Germinal center (tissue), 1 donor: Measurements from ENCODE around the gene DLX3.
A peak's percentile ranks its signal among the peaks of the same experiment; 100 is the strongest.

ENCODE experiments used
- DNase-seq: peaks from one replicate; pipeline ENCODE4 v3.0.0; 2012; ENCODE audit warnings: mixed read lengths, low spot score

The DLX3 gene

GRCh38 chr17:49957350-49957749 is 37.7 kb downstream of the DLX3 start:
- no peak for DNase-seq

DNA sequence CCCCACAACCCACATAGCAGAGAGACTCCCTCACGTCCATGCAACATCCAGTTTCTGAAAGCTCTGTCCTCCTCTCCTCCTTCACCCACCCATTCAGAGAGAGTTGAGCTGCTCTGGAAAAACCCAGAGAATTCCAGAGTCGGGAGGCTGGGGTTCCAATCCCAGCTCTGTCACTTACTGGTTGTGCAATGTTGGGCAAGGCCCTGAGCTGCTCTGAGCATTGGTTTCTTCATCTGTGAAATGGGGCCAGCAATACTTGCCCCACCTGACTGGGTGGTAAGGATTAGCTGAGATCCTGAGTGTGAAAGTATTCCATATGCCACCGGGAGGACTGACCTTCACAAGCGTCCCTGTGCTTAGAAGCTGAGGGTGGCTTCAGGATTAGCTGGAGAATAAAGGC is 38.2 kb downstream of the DLX3 start:
- no peak for DNase-seq

DNA sequence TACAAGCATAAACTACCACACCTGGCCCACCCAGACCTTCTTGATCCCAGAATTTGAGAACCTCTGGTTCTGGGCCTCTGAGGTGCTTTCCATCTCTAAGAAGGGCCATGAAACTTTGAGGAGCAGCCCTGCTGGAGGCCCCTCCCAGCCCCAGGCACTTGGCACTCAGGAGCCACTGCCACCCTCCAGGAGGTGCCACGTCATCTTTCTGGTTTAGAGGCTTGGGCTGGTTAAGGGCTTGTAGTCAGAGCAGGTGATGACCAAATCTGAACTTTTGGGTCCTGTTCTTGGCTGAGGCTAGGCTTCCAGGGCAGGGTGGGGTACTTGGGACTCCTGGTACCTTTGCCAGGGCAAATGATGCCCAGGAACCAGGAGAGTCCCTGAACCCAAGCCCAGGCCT is 39.9 kb downstream of the DLX3 start:
- no peak for DNase-seq

DNA sequence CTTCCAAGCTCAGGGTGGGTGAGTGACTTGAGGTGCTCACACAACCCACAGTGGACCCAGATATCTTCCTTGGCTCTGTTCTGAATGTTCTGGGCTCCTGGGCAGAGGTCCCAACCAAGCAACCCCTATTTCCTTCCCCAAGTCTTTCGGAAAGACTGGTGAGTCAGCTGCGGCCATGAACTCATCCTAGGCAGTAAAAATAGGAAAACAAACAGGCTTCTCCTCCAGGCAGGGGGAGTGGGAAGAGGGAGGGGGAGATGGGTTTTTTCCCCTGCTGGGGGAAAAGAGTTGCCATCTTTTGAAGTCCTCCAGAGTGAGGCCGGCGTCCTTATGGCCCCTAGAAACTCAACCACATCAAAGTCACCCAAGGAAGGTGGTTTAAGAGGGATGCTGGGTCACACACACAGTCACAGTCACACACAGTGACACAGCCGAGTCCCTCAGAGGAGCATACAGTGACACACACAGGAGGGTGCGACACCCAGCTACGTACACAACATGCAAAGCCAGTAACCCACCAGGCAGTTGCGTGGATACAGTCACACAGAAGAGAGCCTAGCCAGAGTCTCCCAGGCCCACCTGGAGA is 42.0 kb downstream of the DLX3 start:
- no peak for DNase-seq

DNA sequence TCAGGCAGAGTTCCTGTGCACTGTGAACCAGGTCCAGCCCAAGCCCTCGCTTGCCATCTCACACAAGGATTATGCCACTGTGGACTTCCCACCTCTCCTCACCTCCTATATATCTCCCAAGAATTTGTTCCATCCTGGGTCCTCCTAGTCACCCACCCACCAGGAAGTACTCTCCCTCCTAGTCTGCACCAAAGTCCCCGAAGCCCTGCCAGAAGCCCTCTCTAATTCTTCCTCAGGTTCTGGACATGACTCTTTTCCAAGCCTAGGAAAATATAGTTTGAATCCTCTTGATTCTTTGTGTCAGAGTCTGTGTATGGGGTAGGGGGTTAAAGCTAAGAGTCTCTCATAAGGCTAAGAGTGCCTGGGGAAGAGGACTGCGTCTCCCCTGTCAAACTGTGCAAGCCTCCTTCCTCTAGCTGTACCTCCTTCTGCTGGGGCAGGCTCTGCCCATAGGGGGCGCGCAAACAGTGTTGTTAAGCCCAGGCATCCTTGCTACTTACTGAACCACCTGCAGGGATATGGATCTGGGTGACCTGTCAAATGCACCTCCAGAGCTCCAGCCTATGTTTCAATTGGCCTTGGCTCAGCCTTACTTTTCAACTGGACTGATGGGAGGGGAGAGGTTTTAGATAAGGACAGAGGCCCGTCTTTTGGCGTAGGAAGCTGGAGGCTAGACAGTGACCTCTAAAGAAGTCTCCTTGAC is 42.7 kb downstream of the DLX3 start:
- peak; percentile 81 for DNase-seq

DNA sequence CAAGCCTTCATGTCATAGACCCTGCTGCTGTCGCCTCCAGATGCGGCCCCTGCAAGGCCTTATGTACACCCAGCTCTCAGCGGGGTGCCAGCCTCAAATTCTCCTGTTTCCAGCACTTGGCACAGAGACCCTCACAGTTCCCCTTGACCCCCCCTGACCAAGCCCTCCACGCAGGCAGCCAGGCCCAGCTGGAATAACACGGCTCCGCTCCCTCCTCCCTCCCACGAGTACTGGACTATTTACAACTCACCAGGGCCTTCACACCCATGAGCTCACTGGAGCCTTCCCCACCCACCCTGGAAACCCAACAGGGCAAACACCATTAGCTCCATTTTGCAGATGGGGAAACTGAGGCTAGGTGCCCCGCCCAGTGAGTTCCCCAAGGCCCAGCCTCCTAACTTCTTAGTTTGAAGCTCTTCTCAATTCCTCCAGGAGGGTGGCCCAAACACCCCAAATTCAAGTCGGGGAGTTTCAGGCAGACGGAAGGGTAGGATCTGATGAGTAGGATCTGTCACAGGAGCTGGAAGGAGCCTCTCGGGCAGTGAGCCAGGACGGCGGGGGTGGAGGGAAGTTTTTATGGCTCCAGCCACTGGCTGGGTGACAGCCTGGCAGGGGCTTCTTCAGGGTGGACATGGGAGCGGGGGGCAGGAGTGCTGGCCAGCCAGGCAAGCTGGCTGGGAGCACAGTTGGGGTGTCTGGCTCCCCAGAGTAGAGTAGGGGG is 43.5 kb downstream of the DLX3 start:
- DNase-seq = no peak

GRCh38 chr17:49949634-49950033 is 45.4 kb downstream of the DLX3 start:
- DNase-seq = no peak

DNA sequence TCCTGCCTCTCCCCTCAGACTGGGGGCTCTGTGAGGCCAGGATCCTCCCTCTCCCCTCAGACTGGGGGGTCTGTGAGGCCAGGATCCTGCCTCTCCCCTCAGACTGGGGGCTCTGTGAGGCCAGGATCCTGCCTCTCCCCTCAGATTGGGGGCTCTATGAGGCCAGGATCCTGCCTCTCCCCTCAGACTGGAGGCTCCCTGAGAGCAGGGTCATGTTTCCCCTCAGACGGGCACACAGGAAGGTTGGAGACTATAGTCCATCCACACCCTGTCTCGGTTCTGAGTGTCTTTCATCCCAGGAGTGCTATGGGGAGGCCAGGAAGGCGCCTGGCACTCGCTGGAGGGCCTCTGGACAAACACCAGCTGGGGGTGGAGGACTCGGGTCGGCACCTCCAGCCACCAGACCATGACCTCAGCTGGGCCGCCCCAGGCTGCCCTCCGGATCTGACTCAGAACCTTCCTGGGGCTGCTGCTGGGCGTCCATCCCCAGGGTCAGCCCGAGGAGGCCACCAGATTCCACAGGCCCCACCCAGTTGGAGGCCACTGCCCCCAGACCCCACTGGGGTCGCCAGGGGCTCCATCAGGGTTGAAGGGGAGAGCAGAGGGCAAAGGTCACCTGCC is 48.0 kb downstream of the DLX3 start:
- DNase-seq = no peak

- no peak for DNase-seq
Observed at GRCh38 chr17:49946208-49946607, 48.8 kb downstream of the DLX3 start.

- no peak for DNase-seq
Observed at GRCh38 chr17:49944273-49944870, 50.7 kb downstream of the DLX3 start.

DNA sequence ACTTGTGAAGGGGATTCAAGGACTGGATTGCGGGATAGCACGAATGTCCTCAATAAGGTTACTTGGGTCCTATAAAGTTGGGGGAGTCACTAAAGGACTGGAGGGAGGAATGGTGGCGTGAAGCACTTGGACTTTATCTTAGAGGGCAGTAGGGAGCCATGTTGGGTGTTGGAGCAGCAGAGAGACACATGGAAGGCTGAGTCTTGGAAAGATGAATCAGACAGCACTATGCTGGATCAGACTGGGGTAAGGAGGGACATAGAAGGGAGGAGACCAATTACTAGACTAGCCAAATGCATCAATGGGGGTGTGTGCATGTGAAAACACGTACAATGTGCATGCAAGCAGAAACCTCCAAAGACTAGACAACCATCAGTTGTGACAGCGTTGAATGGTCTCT is 52.1 kb downstream of the DLX3 start:
- no peak for DNase-seq

GRCh38 chr17:49941427-49941826 is 53.6 kb downstream of the DLX3 start:
- DNase-seq = no peak
